ENCODE measurements around the gene RPL21.
"Not testable (repeated sequence)": the region's sequence is repeated elsewhere in the genome, so short reads cannot be mapped to it uniquely, and the experiment has no call there.

Gene RPL21

GRCh38 chr13:27251166-27252091 is at the start of gene RPL21:
Gene RPL21, plus strand, starts transcription at chr13:27251558. Its CDS starts 2,219 bp downstream, at chr13:27253777.
- DNase-seq (ENCODE audit: low read depth, low spot score) = peak; percentile 78

GRCh38 chr13:27201661-27202060 is 49.7 kb upstream of the RPL21 start:
- no peak for DNase-seq (ENCODE audit: low read depth, low spot score)

- no peak for DNase-seq (ENCODE audit: low read depth, low spot score)
Measured at GRCh38 chr13:27203186-27203585, 48.2 kb upstream of the RPL21 start.

- DNase-seq (ENCODE audit: low read depth, low spot score) = no peak
Measured at GRCh38 chr13:27203854-27204253, 47.5 kb upstream of the RPL21 start.

- DNase-seq (ENCODE audit: low read depth, low spot score) = no peak
Measured at GRCh38 chr13:27208514-27208913, 42.8 kb upstream of the RPL21 start.

- no peak for DNase-seq (ENCODE audit: low read depth, low spot score)
Measured at GRCh38 chr13:27211271-27211670, 40.1 kb upstream of the RPL21 start.

GRCh38 chr13:27211771-27212364 is 39.5 kb upstream of the RPL21 start:
- no peak for DNase-seq (ENCODE audit: low read depth, low spot score)

GRCh38 chr13:27213386-27213785 is 38.0 kb upstream of the RPL21 start:
- not testable (repeated sequence) for DNase-seq (ENCODE audit: low read depth, low spot score)

- not testable (repeated sequence) for DNase-seq (ENCODE audit: low read depth, low spot score)
Measured at GRCh38 chr13:27217791-27218190, 33.6 kb upstream of the RPL21 start.

GRCh38 chr13:27218861-27219260 is 32.5 kb upstream of the RPL21 start:
- DNase-seq (ENCODE audit: low read depth, low spot score) = not testable (repeated sequence)

- DNase-seq (ENCODE audit: low read depth, low spot score) = no peak
Measured at GRCh38 chr13:27219611-27220010, 31.7 kb upstream of the RPL21 start.

GRCh38 chr13:27222100-27222499 is 29.3 kb upstream of the RPL21 start:
- DNase-seq (ENCODE audit: low read depth, low spot score) = not testable (repeated sequence)

- no peak for DNase-seq (ENCODE audit: low read depth, low spot score)
Measured at GRCh38 chr13:27226991-27227390, 24.4 kb upstream of the RPL21 start.

- DNase-seq (ENCODE audit: low read depth, low spot score) = no peak
Measured at GRCh38 chr13:27228131-27228530, 23.2 kb upstream of the RPL21 start.

- no peak for DNase-seq (ENCODE audit: low read depth, low spot score)
Measured at GRCh38 chr13:27229642-27230041, 21.7 kb upstream of the RPL21 start.

- DNase-seq (ENCODE audit: low read depth, low spot score) = no peak
Measured at GRCh38 chr13:27233964-27234363, 17.4 kb upstream of the RPL21 start.

GRCh38 chr13:27236478-27236877 is 14.9 kb upstream of the RPL21 start:
- DNase-seq (ENCODE audit: low read depth, low spot score) = no peak

GRCh38 chr13:27242702-27243101 is 8.7 kb upstream of the RPL21 start:
- DNase-seq (ENCODE audit: low read depth, low spot score) = no peak

- DNase-seq (ENCODE audit: low read depth, low spot score) = no peak
Measured at GRCh38 chr13:27245610-27246009, 5.7 kb upstream of the RPL21 start.

GRCh38 chr13:27250833-27251165 is 559 bp upstream of the RPL21 start:
- DNase-seq (ENCODE audit: low read depth, low spot score) = no peak

- DNase-seq (ENCODE audit: low read depth, low spot score) = no peak
Measured at GRCh38 chr13:27252467-27252866, 1.1 kb downstream of the RPL21 start.

- no peak for DNase-seq (ENCODE audit: low read depth, low spot score)
Measured at GRCh38 chr13:27257233-27257568, 5.8 kb downstream of the RPL21 start.

- no peak for DNase-seq (ENCODE audit: low read depth, low spot score)
Measured at GRCh38 chr13:27257648-27258253, 6.4 kb downstream of the RPL21 start.

Measured in activated naive CD8-positive, alpha-beta T cell treated with anti-CD3 and anti-CD28 coated beads, Interleukin-2, amount 50 U/mL, for 16 hours (primary cell).